GM19025 (cell line): ENCODE results near the gene ERN1.
"Not testable (repeated sequence)": the region's sequence is repeated elsewhere in the genome, so short reads cannot be mapped to it uniquely, and the experiment has no call there.

Experiments used
- ATAC-seq: cut with Tn5 transposase; IDR thresholded peaks from one replicate; pipeline ENCODE4 v1.9.1; 2021; ENCODE audit warnings: mild to moderate bottlenecking, low read depth, moderate library complexity; ENCODE audit not compliant: unreplicated experiment

The ERN1 gene

DNA sequence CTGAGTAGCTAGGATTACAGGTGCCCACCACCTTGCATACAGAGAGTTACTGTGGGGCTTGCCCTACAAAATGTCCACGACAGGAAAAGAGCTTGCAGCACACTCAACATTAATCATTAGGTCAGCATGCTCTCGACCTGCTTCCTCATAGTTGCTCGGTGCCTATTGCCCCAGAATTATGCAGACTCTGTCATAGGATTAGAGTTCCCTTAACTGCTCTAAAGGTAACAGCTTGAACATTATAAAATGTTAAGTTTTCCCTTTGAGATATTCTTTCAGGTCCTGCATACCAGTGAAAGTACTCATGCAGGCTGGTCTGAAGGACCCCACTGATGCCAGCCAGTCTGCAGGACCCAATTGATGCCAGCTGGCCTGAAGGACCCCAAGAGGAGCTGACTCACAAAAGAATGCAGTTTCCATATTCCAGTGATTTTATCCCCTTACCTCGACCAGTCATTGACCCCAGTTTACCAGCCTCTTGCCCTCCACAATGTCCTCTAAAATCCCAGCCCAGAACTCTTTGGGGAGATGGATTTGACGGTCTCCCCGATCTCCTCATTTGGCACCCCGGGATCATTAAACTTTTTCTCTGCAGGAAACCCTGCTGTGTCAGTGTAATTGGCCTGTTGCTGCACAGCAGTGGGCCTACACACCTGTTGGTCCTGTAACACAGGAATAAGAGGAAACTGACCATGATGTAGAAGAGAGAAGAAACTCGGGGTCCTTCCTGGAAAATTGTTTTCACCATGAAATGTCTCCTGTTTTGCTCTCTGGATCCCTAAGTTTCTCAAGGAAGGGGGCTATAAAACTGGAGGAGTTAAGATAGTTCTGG is 120.2 kb downstream of the ERN1 start:
- ATAC-seq, result no peak

DNA sequence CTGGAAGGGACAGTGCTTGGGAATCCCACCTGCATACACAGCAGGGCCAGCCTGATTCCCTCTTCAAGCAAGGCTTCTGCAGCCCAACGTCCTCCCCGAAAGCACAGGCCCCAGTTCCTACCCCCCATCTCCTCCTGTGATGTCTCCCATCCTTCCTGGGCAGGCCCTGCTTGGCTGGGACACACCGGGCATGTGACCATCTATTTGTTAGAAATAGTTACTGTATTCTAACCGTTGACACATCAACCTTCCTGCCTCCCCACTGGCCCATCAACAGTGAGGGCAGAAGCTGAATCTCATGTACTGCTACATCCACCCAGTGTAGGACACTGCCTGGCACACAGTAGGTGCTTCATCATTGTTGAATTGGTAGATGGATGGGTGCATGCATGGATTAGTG is 121.1 kb downstream of the ERN1 start:
- no peak for ATAC-seq

DNA sequence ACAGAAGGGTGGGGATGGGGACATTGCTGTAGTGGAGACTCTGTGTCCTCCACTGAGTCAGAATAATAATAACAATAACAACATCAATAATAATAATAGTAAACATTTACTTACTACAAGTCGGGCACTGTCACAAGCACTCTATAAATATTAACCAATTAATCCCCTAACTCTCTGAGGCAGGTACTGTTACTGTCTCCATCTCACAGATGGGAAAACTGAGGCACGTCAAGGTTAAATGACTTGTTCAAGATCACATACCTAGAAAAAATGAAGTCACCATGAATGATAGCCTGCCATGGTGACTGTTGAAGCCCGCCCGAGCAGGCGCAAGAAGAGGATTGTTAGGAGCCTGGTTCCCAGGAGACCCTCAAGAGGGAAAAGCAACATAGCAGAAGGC is 121.6 kb downstream of the ERN1 start:
- ATAC-seq, result no peak

DNA sequence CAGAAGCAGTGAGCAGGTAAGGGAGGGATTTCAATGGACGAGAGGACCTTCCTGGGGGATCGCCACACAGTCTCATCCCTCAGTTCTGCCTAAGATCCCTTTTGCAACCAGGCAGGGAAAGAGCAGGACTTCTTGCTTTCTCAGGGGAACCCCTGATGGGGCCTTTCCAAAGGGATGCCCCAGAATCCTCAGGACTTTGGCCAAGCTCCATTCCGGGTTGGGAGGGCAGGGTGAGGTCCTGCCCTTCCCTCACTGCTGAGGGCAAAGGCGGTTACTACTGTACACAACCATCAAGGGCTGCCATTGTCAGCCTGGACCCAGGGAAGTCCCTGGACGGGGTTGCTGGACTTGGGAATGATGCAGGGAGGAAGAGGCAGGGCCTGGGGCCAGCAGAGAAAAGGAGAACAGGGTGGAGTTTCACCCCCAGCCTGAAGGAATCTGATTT is 122.1 kb downstream of the ERN1 start:
- no peak for ATAC-seq

DNA sequence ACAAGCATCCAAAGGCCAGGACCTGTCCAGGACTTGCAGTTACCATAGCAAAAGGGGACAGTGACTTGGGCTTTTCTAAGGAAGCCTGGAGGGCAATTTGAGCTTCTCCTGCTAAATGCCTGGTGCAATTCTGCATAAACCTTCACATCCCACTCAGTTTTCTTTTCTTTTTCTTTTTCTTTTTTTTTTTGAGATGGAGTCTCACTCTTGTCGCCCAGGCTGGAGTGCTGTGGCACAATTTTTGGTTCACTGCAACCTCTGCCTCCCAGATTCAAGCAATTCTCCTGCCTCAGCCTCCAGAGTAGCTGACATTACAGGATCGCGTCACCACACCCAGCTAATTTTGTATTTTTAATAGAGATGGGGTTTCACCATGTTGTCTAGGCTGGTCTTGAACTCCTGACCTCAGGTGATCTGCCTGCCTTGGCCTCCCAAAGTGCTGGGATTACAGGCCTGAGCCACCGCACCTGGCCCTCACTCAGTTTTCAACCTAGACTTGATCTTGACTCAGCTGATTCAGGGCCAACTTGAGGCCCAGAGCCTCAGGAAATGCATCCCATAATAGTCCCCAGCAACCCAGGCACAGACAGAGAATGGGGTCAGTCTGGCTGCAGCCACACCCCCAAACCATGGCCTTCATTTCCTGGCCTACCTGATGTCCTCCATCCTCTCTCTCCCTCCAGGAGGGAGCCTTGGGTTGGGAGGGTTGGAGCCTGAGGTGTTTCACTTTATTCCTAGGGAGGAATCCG is 122.7 kb downstream of the ERN1 start:
- not testable (repeated sequence) for ATAC-seq

DNA sequence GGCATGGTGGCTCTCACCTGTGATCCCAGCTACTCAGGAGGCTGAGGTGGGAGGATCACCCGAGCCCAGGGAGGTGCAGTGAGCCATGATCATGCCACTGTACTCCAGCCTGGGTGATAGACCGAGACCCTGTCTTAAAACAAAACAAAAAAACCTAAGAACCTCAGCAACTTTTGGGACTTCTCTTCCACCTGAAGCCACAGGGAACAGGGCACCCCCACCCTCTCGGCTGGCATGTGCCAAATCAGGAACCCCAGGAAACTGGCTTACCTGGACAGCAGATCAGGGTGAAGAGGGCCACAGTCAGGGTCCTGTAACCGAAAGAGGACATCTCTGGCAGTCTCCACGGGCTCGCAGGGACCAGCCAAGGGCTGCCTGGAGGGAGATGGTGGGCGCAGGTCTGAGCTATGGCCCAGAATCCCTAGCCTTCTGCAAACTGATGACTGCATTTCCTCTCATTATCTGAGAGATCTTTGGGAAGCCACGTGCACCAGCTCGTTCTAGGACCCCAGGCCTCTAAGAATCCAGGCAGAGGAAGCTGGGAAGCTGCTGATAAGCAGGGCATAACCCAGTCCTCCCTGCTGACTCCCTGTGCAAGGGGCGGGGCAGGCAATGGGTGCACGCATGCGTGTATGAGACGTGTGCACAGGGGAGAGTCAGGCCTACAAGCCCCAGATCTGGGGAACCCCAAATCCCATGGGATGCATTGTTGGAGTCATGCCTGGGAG is 123.4 kb downstream of the ERN1 start:
- ATAC-seq, result no peak

DNA sequence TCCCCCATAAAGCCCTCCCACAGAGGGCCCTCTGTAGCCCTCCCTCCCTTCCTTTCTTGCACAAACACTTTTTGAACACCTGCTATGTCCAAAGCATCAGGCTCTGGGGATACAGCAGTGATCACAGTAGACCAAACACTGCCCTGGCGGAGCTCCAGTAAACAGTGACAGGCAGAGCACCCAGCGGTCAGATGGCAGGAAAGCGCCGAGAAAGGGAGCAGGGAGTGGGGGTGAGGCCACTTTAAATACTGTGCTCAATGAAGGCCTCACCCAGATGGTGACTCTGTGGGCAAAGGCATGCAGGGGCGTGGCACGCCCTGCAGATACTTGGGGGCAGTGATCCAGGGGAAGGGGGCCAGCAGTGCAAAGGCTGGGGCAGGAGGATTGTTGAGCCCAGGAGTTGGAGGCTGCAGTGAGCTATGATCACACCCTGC is 124.2 kb downstream of the ERN1 start:
- ATAC-seq, result no peak

DNA sequence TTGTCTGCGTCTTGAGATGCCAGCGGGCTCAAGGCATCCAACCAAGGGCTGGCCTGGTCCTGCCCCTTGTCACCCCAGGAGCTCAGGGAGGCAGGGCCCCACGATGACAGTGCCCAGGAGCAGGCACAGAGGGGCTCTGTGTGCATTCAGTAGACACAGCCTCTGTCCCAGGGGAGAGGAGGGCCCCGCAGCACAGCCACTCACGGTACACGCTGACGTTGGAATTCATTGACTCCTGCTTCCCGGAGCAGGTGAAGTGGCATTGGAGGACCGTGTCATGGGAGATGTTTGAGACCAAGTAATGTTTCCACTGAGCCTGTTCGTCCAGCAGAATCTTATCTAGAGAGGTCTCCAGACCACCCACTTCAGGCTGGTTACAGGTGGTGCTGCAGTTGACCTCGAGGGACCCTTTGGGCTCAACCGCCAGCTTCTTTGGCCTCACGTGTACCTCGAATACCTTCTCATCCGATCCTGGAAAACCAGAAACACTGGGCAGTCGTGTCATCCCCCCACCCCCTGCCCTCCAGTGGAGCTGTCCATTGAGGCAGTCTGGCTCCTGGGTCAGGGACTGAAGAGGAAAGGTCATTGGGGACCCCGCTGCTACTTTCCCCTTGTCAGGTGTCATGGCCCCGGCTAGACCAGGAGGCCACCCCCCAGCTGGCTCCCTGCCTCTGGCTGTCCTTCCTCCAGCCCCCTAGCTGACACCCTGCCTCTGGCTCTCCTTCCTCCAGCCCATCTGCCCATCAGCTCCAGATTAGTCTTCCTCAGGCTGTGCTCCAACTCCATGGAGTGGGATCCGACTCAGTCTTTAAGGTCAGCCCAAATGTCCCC is 124.8 kb downstream of the ERN1 start:
- ATAC-seq, result no peak

DNA sequence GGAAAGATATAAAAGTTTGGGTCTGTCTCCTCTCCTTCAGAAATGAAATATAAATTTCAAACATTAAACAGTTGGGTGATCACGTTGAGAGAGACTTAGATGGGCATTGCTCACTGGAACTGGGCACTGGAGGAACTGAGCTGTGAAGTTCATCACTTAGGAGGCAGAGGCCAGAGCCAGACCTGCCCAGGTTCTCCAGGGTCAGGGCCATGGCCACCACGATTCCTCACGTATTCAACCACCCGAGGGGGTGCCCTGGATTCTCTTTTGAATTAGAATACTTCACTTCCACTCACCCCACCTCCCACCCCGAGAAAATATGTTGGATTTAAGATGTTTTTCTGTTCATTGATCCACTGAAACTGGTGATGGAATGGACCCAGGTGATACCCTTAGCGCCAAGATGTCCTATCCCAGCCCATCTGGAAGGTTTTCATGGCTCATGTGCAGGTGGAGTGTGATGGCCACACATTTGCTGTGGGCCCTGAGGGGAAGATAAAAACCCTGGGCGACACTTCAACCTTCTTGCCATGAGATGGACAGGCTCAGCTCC is 125.7 kb downstream of the ERN1 start:
- ATAC-seq, result no peak

DNA sequence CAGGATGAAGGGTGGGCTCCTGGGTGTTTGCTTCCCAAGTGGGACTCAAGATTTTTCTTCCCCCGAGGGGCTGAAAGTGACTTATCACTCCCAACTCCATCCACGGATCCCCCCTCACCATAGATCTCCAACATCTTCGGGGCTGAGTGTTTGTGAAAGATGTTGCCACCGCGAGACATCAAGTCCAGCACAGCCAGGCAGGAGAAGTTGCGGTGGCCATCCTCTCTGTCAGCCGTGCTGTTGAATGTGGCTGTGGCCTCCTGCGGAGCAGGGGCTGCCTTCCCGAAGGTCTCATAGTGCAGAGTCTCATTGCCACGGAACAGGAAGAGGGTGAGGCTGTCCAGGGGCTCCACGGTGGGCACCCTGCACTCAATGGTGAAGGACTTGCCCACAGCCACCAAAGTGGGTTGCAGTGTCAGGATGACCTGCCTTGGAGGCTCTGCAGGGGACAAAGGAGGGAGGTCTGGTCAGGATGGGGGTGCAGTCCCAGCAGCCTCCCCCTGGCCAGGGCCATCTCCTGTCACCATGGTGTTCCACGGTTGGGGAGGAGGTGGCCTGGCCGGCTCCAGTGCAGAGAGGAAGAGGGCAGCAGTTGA is 126.3 kb downstream of the ERN1 start:
- ATAC-seq, result no peak

DNA sequence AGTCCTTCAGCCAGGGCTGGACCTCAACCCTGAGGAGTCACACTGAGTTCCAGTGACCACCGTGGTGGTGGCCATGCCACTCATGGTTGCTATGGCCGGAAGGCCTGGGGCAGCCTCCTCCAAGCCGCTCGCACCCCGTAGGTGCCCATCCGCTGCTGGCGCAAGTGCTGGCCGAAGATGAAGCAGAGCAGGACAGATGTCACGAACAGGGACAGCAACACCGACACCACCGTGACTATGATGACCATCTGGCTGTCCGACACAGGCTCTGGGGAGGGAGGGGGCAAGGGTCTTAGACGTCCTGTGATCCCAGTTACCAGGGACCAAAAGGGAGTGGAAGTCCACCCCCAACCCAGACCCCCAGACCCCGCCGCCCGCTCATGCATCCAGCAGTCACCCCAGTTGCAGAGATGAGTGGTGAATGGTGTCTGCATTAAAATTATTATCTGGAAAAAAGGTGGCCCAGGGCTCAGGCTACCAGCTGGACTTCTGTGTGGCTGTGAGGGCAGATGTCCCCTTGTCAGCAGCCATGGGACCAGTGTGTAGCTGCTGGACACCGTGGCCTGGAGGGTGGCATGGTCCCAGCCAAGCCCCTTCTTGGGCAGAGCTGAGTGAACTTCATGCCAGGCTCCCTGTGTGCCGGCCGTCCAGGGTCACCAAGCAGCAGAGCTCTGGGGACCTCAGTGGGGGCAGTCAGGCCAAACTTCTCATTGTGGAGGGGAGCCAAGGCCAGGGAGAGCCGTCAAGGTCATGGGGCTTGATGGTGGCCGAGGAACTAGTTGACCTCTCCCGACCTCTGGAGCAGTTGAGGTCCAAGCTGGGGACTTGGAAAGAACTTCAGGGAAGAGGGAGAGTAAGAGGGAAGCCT is 127.1 kb downstream of the ERN1 start:
- no peak for ATAC-seq

DNA sequence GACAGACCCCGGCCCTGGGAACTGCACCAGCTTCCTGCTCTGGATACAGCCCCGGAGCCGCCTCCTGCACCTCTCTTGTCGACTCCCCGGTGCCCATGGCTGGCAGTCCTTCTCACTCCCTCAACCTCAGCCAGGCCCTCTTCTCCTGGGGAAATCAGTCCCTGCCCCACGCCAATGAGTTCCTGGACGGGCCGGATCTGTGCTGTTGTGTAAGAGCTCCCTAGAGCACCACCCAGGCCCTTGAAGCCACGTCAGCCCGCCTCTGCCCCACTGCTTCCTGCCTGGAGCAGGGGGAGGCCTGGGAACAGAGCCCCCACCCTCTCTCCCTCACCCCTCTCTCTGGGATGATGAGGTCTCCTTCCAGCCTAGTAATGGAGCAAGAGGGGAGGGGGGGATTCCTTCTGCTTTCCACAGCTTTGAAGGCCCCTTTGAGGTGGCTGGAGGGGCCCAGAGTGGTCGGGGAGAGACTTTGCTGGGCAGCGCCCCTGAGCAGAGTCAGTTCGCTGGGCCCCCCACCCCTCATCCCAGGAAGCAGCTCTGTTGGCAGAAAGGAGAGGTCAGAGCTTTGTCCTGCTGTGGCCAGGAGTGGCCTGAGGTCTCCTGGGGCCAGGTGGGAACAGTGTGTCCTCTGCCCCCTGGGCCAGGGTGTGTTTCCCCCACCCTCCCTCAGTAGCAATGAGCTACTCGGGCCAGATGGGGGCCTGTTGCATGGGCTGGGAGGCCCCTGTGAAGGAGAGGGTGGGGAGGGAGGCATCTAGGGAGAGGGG is 128.0 kb downstream of the ERN1 start:
- ATAC-seq, result no peak

DNA sequence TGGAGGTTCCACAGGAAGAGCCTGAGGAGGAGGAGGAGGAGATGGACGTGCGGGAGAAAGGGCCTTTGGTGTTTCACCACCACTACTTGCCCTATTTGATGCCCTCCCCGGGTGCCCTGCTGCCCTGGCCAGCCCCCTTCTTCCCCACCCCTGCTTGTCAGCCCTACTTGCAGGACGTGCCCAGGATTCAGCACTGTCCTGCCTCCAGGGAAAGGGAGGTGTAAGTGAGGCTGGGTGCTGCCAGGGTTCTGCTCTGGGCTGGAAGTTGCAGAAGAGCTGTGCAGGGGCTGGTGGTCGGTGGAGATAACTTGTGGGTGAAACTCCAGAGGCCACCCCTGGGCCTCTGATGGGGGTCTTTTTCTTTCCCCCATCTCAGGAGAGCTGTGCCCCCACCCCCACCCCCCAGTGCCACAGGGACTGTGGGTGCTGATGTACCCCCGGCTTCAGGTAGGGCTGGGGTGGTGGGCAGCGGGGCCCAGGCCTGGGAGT is 128.8 kb downstream of the ERN1 start:
- no peak for ATAC-seq

DNA sequence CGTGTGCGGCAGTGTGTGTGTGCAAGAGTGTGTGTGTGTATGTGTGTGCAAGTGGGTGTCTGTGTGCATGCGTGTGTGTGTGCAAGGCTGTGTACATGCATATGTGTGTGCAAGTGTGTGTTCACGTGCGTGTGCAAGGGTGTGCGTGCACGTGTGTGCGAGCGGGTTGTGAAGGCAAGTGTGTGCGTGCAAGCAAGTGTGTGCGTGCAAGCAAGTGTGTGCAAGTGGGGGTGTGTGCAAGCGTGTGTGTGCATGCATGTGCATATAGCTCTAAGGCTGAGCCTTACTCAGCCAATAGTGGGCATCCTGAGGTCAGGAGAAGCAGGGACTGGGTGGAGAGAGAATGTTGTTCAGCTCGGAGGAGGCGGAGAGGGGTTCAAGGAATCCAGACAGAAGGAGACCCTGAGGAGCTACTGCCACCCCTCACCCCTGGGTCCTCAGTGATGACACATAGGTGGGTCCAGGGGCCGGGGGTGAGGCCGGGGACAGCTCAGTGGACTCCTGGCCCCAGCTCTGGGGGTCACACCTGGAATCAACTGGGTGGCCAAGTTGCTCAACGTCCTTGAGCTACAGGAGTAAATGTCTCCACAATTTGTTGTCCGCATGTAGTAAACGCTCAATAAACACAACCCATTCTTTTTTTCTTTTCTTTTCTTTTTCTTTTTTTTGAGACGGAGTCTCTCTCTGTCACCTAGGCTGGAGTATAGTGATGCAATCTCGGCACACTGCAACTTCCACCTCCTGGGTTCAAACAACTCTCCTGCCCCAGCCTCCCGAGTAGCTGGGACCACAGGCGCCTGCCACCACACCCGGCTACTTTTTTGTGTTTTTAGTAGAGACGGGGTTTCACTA is 130.0 kb downstream of the ERN1 start:
- no peak for ATAC-seq

DNA sequence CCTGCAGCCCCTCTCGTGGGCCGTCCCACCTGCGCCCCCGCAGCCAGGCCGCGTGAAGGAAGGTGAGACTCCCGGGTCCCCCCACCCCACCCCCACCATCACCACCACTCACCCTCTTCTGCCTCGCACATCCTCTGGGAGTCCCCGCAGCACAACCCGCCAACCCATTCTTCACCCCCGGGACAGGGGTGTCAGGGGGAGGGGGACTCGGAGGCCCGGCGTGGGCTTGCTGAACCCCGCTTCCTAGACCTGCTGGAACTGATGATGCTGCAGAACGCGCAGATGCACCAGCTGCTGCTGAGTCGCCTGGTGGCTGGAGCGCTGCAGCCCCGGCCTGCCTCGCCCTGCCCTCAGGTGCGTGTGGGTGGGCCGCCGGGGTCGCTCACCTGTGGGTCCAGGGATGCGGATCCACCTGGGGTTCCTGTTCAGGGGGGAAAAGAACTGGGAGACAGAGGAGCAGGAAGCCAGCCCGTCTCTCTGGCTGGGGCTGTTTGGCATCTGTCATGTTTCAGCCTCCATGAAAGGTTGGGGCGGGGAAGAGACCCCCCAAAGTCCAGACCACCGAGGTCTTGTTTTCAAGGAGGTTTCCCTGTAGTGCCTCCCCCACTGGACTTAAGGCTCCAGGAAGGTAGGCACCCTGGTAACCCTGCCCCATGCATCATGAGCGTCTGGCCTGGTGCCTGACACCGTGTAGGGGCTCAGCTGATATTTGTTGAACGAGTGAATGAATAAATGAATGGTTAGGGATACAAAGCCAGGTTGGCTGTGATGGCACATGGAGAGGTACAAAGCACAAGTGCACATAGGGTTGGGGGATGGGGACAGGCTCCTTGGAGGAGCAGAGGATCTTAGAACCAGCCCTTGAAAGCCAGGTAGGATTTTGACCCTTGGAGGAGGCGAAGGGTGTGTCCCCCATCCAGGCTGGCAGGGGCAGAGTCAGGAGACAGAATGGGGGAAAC is 130.9 kb downstream of the ERN1 start:
- ATAC-seq, result no peak
